GM12878 (cell line): ENCODE data around the gene NFATC1. TPM values are rescaled to one million over a fixed set of nuclear protein-coding genes. Genes with fewer than 3 reads are reported as not detected.

Experiments used
- ATAC-seq: fragments of 200-7000 bp; cut with Tn5 transposase; 3 replicates; pipeline ENCODE4 v1.9.1; 2020; ENCODE audit warnings: mild to moderate bottlenecking, moderate library complexity
- BruUV-seq: library from RNA; stranded (reverse); fragments of 400-500 nt; replicated peaks from 2 replicates; lab custom pipeline; 2021; lab: Mats Ljungman, UMichigan
- CTCF ChIA-PET: fragments of 300-600 bp; sonication (Branson Sonifier 250); formaldehyde crosslinking; extraction: SDS; loops from one replicate; lab custom pipeline; 2021; ENCODE audit warnings: inconsistent platforms; lab: Yijun Ruan, JAX
- POLR2A ChIA-PET: fragments of 350-600 bp; formaldehyde crosslinking; extraction: SDS; loops from one replicate; lab custom pipeline; 2021; ENCODE audit warnings: inconsistent platforms; lab: Charles Lee
- RAD21 ChIA-PET: fragments of 300-600 bp; sonication (Branson Sonifier 250); formaldehyde crosslinking; loops from one replicate; lab custom pipeline; 2023; ENCODE audit warnings: antibody characterized with exemption; ENCODE audit not compliant: unreplicated experiment; lab: Charles Lee
- SMC1A ChIA-PET: fragments of 300-600 bp; sonication (Branson Sonifier 250); formaldehyde crosslinking; loops from one replicate; lab custom pipeline; 2023; ENCODE audit not compliant: unreplicated experiment, uncharacterized antibody; lab: Charles Lee
- DNase-seq: peaks from one replicate; pipeline ENCODE4 v3.0.0-alpha.2; 2011; ENCODE audit warnings: low read depth, low spot score
- FAIRE-seq: peaks from 3 replicates; lab custom pipeline; 2011; peaks lifted over from hg19 to GRCh38; lab: Jason Lieb, UNC
- H2AFZ ChIP-seq: 2 replicates; pipeline ENCODE4 v1.6.0; 2011; ENCODE audit warnings: low read depth, low read length, control low read depth; ENCODE audit not compliant: control insufficient read depth
- H3K27ac ChIP-seq: 2 replicates; pipeline ENCODE4 v1.5.1; 2011; ENCODE audit warnings: control low read depth; ENCODE audit not compliant: control insufficient read depth, insufficient read depth
- H3K27me3 ChIP-seq, 2 experiments: replicated peaks in 1 of 2; 2 replicates each; pipeline versions ENCODE4 v1.6.0 to v1.6.1; 2011; ENCODE audit warnings: low read length in 1 of 2; ENCODE audit not compliant: control insufficient read depth in 2 of 2, insufficient read depth in 2 of 2
- H3K36me3 ChIP-seq, 2 experiments: 2 replicates each; pipeline ENCODE4 v1.5.1; 2011; ENCODE audit warnings: low read length in 1 of 2; ENCODE audit not compliant: control insufficient read depth in 2 of 2, insufficient read depth in 2 of 2
- H3K4me1 ChIP-seq: 2 replicates; pipeline ENCODE4 v1.6.1; 2011; ENCODE audit warnings: mild to moderate bottlenecking, low read length, moderate library complexity, mixed read lengths; ENCODE audit not compliant: control insufficient read depth, insufficient read depth
- H3K4me2 ChIP-seq: 2 replicates; pipeline ENCODE4 v1.6.0; 2011; ENCODE audit warnings: control low read depth; ENCODE audit not compliant: control insufficient read depth, insufficient read depth
- H3K4me3 ChIP-seq: fragments of 200-600 bp; sonication (generic); 2 replicates; pipeline ENCODE4 v1.5.1; 2016
- H3K79me2 ChIP-seq: 2 replicates; pipeline ENCODE4 v1.6.0; 2011; ENCODE audit warnings: low read length; ENCODE audit not compliant: control insufficient read depth, insufficient read depth
- H3K9ac ChIP-seq: 2 replicates; pipeline ENCODE4 v1.8.0; 2011; ENCODE audit warnings: low read length, control low read depth, mixed read lengths; ENCODE audit not compliant: control insufficient read depth, insufficient read depth
- H3K9me3 ChIP-seq: replicated peaks from 3 replicates; pipeline ENCODE4 v1.5.1; 2011; ENCODE audit warnings: mild to moderate bottlenecking, low read length; ENCODE audit not compliant: control insufficient read depth, insufficient read depth
- H4K20me1 ChIP-seq: 2 replicates; pipeline ENCODE4 v1.6.0; 2011; ENCODE audit not compliant: control insufficient read depth, insufficient read depth
- HDAC2 ChIP-seq: fragments of 200-600 bp; sonication (generic); IDR thresholded peaks from 2 replicates; pipeline ENCODE4 v1.6.1; 2017
- NFYA ChIP-seq: IDR thresholded peaks from 2 replicates; pipeline ENCODE4 v1.6.1; 2011; ENCODE audit warnings: low read depth, mild to moderate bottlenecking, low read length, improper control_type of control experiment, borderline replicate concordance
- RAD51 ChIP-seq: fragments of 450-650 bp; IDR thresholded peaks from 2 replicates; pipeline ENCODE4 v1.6.1; 2016; ENCODE audit warnings: moderate library complexity, mild to moderate bottlenecking, inconsistent platforms
- SUPT20H ChIP-seq: IDR thresholded peaks from 2 replicates; pipeline ENCODE4 v1.6.1; 2011; ENCODE audit warnings: low read depth, mild to moderate bottlenecking, low read length, moderate library complexity, borderline replicate concordance; ENCODE audit not compliant: control insufficient read depth
- ZNF24 ChIP-seq: fragments of 450-650 bp; IDR thresholded peaks from 2 replicates; pipeline ENCODE4 v1.6.1; 2017; ENCODE audit warnings: antibody characterized with exemption, mild to moderate bottlenecking
- ZNF622 ChIP-seq: fragments of 450-650 bp; IDR thresholded peaks from 2 replicates; pipeline ENCODE4 v1.6.1; 2017; ENCODE audit warnings: mild to moderate bottlenecking, inconsistent platforms
- WGBS: methylation state at CpG from one replicate; pipeline ENCODE4 v1.1.6; 2016; ENCODE audit warnings: low lambda C conversion rate; ENCODE audit not compliant: insufficient replicate concordance, insufficient coverage; ENCODE audit errors: missing lambda C conversion rate; 5-methylcytosine and 5-hydroxymethylcytosine counted together
- in situ Hi-C: fragments of 300-500 bp; cut with MboI; formaldehyde crosslinking; loops from 9 replicates; pipeline ENCODE4 v1.14.3; 2018; ENCODE audit warnings: mixed read lengths
- intact Hi-C: fragments of 100-400 bp; cut with micrococcal nuclease; formaldehyde crosslinking; loops from one replicate; pipeline ENCODE4 v1.14.2; 2022; ENCODE audit not compliant: unreplicated experiment
- polyA plus RNA-seq, 11 experiments: library from polyadenylated mRNA; depleted of rRNA in 4 of 11; unstranded in 6 of 11; stranded (reverse) in 5 of 11; fragments of >200 nt; fragmentation: Nextera tagmentation in 4 of 11; fragmentation: Illumina TruSeq in 1 of 11; extraction: Ambion mirVana in 4 of 11; extraction: Trizol in 1 of 11; gene quantifications; 1 replicate in 1 of 11; 2 replicates in 10 of 11; pipeline versions ENCODE4 v1.2.1 to v1.2.3, GENCODE V29; 2011 to 2016; ENCODE audit warnings: inconsistent platforms in 2 of 11, missing spikeins in 2 of 11, low read depth in 1 of 11
- total RNA-seq, 4 experiments: library from RNA; depleted of rRNA in 3 of 4; stranded (reverse); fragments of >200 nt in 3 of 4; fragmentation: Illumina TruSeq in 1 of 4; extraction: Trizol in 1 of 4; gene quantifications; 2 replicates each; pipeline versions ENCODE4 v1.2.1 to v1.2.3, GENCODE V29; 2013 to 2021
- TF ChIP-seq, protein P1 (sequence below): IDR thresholded peaks from 2 replicates; pipeline ENCODE4 v1.6.1; 2012; ENCODE audit warnings: mild to moderate bottlenecking, low read depth, low read length

NFATC1 gene
- total and polyA plus RNA-seq, 10 of the 15 experiments (the other 5 are each of a cell fraction or from before 2014, with no cell fraction given) = 0.84 to 20.8 (median 5.1) TPM

DNA sequence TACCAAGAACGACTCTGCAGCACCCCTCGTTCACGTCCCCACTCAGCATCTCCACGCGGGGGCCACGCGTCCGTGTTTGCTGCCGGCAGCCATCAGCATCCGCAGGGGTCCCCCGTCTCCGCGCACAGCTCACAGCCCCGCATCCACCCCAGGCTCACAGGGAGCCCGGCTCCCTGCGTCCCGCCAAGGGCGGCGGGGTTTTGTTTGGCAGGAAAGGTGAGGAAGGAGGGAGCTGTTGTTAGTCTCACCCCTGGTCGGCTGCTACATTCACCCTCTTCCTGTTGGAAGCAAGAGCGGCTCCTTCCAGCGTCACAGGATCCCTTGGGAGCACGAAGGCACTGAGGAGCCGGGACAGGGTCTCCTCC, 152.9 kb downstream of the NFATC1 start (continued):
- TF ChIP-seq SUPT20H (no peak), RAD51 (no peak), ZNF24 (no peak)

DNA sequence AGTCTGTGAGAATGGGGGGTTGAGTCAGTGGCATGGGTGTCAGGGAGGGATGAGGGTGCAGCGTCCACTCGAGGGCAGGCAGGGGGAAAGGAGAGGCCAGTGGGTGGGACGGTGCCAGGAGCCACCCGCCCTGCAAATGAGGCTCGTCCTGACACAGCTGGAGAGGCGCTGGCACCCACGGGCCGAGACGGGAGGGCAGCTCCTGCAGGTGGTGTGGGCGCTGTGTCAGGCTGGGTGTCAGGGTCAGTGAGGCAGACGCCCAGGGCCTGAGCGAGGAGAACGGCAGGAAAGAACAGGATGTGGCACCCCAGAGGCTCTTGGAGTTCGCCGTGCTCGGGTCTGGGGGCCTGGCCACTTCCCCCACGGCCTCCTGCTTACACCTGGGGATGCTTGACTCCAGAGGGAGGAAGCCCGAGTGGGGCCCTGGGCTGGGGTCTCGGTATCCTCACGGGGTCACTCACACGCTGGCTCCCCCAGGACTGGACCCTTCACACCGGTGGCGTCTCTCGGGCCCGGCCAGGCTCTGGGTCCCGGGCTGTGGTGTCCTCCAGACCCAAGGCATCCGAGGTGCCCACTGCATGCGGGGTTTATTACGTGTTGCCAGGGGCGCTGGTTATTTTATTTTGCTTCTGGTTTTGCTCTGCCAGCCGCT, 153.4 kb downstream of the NFATC1 start:
- TF ChIP-seq ZNF622 (no peak), HDAC2 (no peak), NFYA (no peak)
- TF ChIP-seq, protein P1, sequence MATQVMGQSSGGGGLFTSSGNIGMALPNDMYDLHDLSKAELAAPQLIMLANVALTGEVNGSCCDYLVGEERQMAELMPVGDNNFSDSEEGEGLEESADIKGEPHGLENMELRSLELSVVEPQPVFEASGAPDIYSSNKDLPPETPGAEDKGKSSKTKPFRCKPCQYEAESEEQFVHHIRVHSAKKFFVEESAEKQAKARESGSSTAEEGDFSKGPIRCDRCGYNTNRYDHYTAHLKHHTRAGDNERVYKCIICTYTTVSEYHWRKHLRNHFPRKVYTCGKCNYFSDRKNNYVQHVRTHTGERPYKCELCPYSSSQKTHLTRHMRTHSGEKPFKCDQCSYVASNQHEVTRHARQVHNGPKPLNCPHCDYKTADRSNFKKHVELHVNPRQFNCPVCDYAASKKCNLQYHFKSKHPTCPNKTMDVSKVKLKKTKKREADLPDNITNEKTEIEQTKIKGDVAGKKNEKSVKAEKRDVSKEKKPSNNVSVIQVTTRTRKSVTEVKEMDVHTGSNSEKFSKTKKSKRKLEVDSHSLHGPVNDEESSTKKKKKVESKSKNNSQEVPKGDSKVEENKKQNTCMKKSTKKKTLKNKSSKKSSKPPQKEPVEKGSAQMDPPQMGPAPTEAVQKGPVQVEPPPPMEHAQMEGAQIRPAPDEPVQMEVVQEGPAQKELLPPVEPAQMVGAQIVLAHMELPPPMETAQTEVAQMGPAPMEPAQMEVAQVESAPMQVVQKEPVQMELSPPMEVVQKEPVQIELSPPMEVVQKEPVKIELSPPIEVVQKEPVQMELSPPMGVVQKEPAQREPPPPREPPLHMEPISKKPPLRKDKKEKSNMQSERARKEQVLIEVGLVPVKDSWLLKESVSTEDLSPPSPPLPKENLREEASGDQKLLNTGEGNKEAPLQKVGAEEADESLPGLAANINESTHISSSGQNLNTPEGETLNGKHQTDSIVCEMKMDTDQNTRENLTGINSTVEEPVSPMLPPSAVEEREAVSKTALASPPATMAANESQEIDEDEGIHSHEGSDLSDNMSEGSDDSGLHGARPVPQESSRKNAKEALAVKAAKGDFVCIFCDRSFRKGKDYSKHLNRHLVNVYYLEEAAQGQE = no peak
- ChIA-PET CTCF (no interaction called here), SMC1A (no interaction called here), RAD21 (no interaction called here), POLR2A (no interaction called here)
- H3K9me3 ChIP-seq = no peaks in the 10 kb centered on the region; the same call in 2 of the 3 replicates
- intact Hi-C loops = no loop called here
- no peak overlapping the region for H3K4me2 ChIP-seq
- ATAC-seq = no peak
- 54% methylated on average over 30 of the region's 31 CpGs for WGBS
- DNase-seq = no peak
- no peaks in the 10 kb centered on the region for H3K27me3 ChIP-seq
- H3K9ac ChIP-seq = no peak overlapping the region
- H4K20me1 ChIP-seq = no peaks in the 10 kb centered on the region
- no peaks in the 10 kb centered on the region for H3K79me2 ChIP-seq
- H3K27ac ChIP-seq = no peak overlapping the region
- no peak for FAIRE-seq
- no TSS peak for BruUV-seq
- no peak overlapping the region for H2AFZ ChIP-seq
- no peak overlapping the region for H3K4me3 ChIP-seq
- no peaks in the 10 kb centered on the region for H3K36me3 ChIP-seq
- in situ Hi-C loops = no loop called here
- no peaks in the 10 kb centered on the region for H3K4me1 ChIP-seq
